CD4-positive, alpha-beta T cell (primary cell): ENCODE results near the gene CWH43. TPM values are rescaled to one million over a fixed set of nuclear protein-coding genes. Genes with fewer than 3 reads are reported as not detected.

ENCODE experiments used
- ATAC-seq: fragments of 200-7000 bp; cut with Tn5 transposase; one replicate; pipeline ENCODE4 v1.10.0; 2022; ENCODE audit warnings: mild to moderate bottlenecking; ENCODE audit not compliant: poor library complexity
- CTCF ChIA-PET: fragments of 350-600 bp; sonication (Branson Sonifier 250); formaldehyde crosslinking; loops from one replicate; lab custom pipeline; 2021; ENCODE audit warnings: antibody characterized with exemption, inconsistent platforms; lab: Charles Lee
- POLR2A ChIA-PET: fragments of 350-600 bp; sonication (Branson Sonifier 250); formaldehyde crosslinking; loops from one replicate; lab custom pipeline; 2021; ENCODE audit warnings: antibody characterized with exemption, inconsistent platforms; lab: Charles Lee
- DNase-seq, 14 experiments: peaks; one replicate each; pipeline ENCODE4 v3.0.0-alpha.2; 2013 to 2020; ENCODE audit warnings: mixed read lengths in 2 of 14
- H3K27ac ChIP-seq, 2 donors: one replicate each; pipeline versions ENCODE4 v1.5.1 to v1.7.0; 2013; ENCODE audit warnings: low read length in 2 of 2, low read depth in 1 of 2, mild to moderate bottlenecking in 1 of 2
- H3K27me3 ChIP-seq, 2 experiments: 1 replicate in 1 of 2; 2 replicates in 1 of 2; pipeline versions ENCODE4 v1.6.1 to v1.7.0; 2013; ENCODE audit warnings: low read length in 2 of 2, control low read depth in 1 of 2, mild to moderate bottlenecking in 1 of 2, moderate library complexity in 1 of 2; ENCODE audit not compliant: insufficient read depth in 2 of 2, control insufficient read depth in 1 of 2
- H3K36me3 ChIP-seq: one replicate; pipeline ENCODE4 v1.6.1; 2013; ENCODE audit warnings: low read length, control low read depth; ENCODE audit not compliant: insufficient read depth
- H3K4me1 ChIP-seq: one replicate; pipeline ENCODE4 v1.6.1; 2013; ENCODE audit warnings: low read length, control low read depth; ENCODE audit not compliant: insufficient read depth
- H3K4me3 ChIP-seq: one replicate; pipeline ENCODE4 v1.5.1; 2013; ENCODE audit warnings: mild to moderate bottlenecking, low read length, moderate library complexity
- H3K9me3 ChIP-seq, 2 experiments: 1 replicate in 1 of 2; 2 replicates in 1 of 2; pipeline versions ENCODE4 v1.6.1 to v1.7.0; 2013; ENCODE audit warnings: low read length in 2 of 2, mild to moderate bottlenecking in 2 of 2, control low read depth in 1 of 2, moderate library complexity in 1 of 2; ENCODE audit not compliant: control insufficient read depth in 1 of 2, insufficient read depth in 1 of 2
- H3K27ac Mint-ChIP-seq: one replicate; pipeline ENCODE4 v1.8.0; 2020; ENCODE audit warnings: mixed read lengths
- H3K27me3 Mint-ChIP-seq: one replicate; pipeline ENCODE4 v1.8.0; 2021; ENCODE audit warnings: mixed read lengths
- H3K36me3 Mint-ChIP-seq: one replicate; pipeline ENCODE4 v1.8.0; 2021; ENCODE audit warnings: low read depth, mixed read lengths
- H3K4me1 Mint-ChIP-seq: one replicate; pipeline ENCODE4 v1.8.0; 2021; ENCODE audit warnings: low read depth, mixed read lengths
- H3K4me3 Mint-ChIP-seq: one replicate; pipeline ENCODE4 v1.8.0; 2020; ENCODE audit warnings: mild to moderate bottlenecking, mixed read lengths
- H3K9me3 Mint-ChIP-seq: one replicate; pipeline ENCODE4 v1.8.0; 2020; ENCODE audit warnings: mixed read lengths
- CTCF ChIP-seq: fragments of 200-600 bp; IDR thresholded peaks from one replicate; pipeline ENCODE4 v1.8.0; 2022; ENCODE audit warnings: antibody characterized with exemption, mild to moderate bottlenecking
- intact Hi-C, 2 experiments: fragments of 100-400 bp; cut with DNase I in 1 of 2; cut with micrococcal nuclease in 1 of 2; formaldehyde crosslinking; loops; one replicate each; pipeline versions ENCODE4 v1.15.1 to v1.9.0; 2023 to 2025; cut with DNase I, micrococcal nuclease
- total RNA-seq, 174 experiments: library from RNA in 2 of 174; stranded (reverse) in 2 of 174; gene quantifications; one replicate each; pipeline ENCODE4 v1.2.3 and lab custom pipeline; 2021 to 2026

Gene CWH43
- total RNA-seq, 2 experiments from 2014 or later = not detected

- Mint-ChIP-seq H3K27ac (no peak overlapping the region), H3K4me3 (no peak overlapping the region), H3K27me3 (peaks cover 31% of the 10 kb centered on the region), H3K4me1 (no peaks in the 10 kb centered on the region), H3K9me3 (no peaks in the 10 kb centered on the region), H3K36me3 (no peaks in the 10 kb centered on the region)
- no peak for DNase-seq
- ATAC-seq = no peak
- H3K27me3 ChIP-seq = no peaks in the 10 kb centered on the region
- intact Hi-C loops = no loop called here
- ChIA-PET POLR2A (no interaction called here), CTCF (no interaction called here)
- H3K4me1 ChIP-seq = no peaks in the 10 kb centered on the region
- H3K4me3 ChIP-seq = no peak overlapping the region
- no peak overlapping the region for H3K27ac ChIP-seq
- H3K9me3 ChIP-seq = no peaks in the 10 kb centered on the region
- no peak for TF ChIP-seq CTCF
- no peaks in the 10 kb centered on the region for H3K36me3 ChIP-seq
Measured at GRCh38 chr4:49036528-49036927, 50.5 kb downstream of the CWH43 start.

GRCh38 chr4:49044270-49044669, 58.2 kb downstream of the CWH43 start:
- intact Hi-C loops = no loop called here
- no peak overlapping the region for H3K27ac Mint-ChIP-seq
- Histone ChIP-seq H3K27me3 (no peaks in the 10 kb centered on the region), H3K9me3 (no peaks in the 10 kb centered on the region), H3K36me3 (no peaks in the 10 kb centered on the region), H3K27ac (no peak overlapping the region), H3K4me3 (no peak overlapping the region), H3K4me1 (no peaks in the 10 kb centered on the region)
- ChIA-PET CTCF (no interaction called here), POLR2A (no interaction called here)
- TF ChIP-seq CTCF = no peak
- H3K4me1 Mint-ChIP-seq = no peaks in the 10 kb centered on the region
- no peaks in the 10 kb centered on the region for H3K9me3 Mint-ChIP-seq
- H3K4me3 Mint-ChIP-seq = no peak overlapping the region
- peaks cover 18% of the 10 kb centered on the region for H3K27me3 Mint-ChIP-seq
- ATAC-seq (no peak), DNase-seq (no peak)
- no peaks in the 10 kb centered on the region for H3K36me3 Mint-ChIP-seq

GRCh38 chr4:49058306-49058705, 72.2 kb downstream of the CWH43 start:
- Mint-ChIP-seq H3K36me3 (no peaks in the 10 kb centered on the region), H3K4me1 (no peaks in the 10 kb centered on the region), H3K9me3 (peaks cover 24% of the 10 kb centered on the region), H3K27ac (no peak overlapping the region), H3K27me3 (peaks cover 5% of the 10 kb centered on the region), H3K4me3 (no peak overlapping the region)
- intact Hi-C loops = no loop called here
- Histone ChIP-seq H3K4me3 (no peak overlapping the region), H3K27ac (no peak overlapping the region), H3K4me1 (no peaks in the 10 kb centered on the region), H3K9me3 (peaks cover 9 to 11% of the 10 kb centered on the region in 2 experiments), H3K36me3 (no peaks in the 10 kb centered on the region), H3K27me3 (no peaks in the 10 kb centered on the region)
- no peak for TF ChIP-seq CTCF
- ATAC-seq (no peak), DNase-seq (no peak)
- POLR2A ChIA-PET = no interaction called here
- CTCF ChIA-PET = no interaction called here
